NCI-H2196 (cell line): ENCODE results near the gene DLG2.
"Not testable (repeated sequence)": the region's sequence is repeated elsewhere in the genome, so short reads cannot be mapped to it uniquely, and the experiment has no call there.

Source experiments
- DNase-seq: peaks from one replicate; lab custom pipeline; 2025; ENCODE audit not compliant: unreplicated experiment; lab: John Stamatoyannopoulos, UW

Gene DLG2

GRCh38 chr11:84865791-84866535 lies 761.2 kb downstream of the DLG2 start:
- DNase-seq, result no peak

GRCh38 chr11:84865257-84865656 lies 761.9 kb downstream of the DLG2 start:
- no peak for DNase-seq

- DNase-seq, result no peak
Observed at GRCh38 chr11:84857746-84858145, 769.4 kb downstream of the DLG2 start.

- no peak for DNase-seq
Observed at GRCh38 chr11:84855508-84856245, 771.5 kb downstream of the DLG2 start.

- no peak for DNase-seq
Observed at GRCh38 chr11:84854498-84854880, 772.7 kb downstream of the DLG2 start.

GRCh38 chr11:84853841-84854497 lies 773.2 kb downstream of the DLG2 start:
- DNase-seq, result no peak

- DNase-seq, result no peak
Observed at GRCh38 chr11:84847842-84848241, 779.3 kb downstream of the DLG2 start.

- DNase-seq, result not testable (repeated sequence)
Observed at GRCh38 chr11:84840201-84840600, 786.9 kb downstream of the DLG2 start.

- DNase-seq, result no peak
Observed at GRCh38 chr11:84837402-84838069, 789.6 kb downstream of the DLG2 start.

DNA sequence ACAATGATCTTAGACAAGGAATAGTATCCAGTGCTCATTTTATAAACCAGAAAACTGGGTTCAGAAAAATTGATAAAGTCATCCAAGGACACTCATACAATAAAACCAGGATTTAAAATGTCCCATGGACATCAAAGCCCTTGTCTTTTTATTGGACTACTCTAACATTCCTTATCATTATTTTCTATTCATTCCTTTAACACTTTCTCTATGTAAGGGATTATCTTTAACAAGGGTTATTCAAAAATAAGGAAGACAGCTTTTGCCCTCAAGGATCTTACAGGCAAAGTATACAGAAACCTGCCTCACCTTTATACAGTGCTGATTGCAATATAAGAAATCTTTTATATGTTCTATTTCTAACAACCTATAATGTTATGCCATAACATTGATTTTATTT lies 790.8 kb downstream of the DLG2 start:
- DNase-seq, result no peak

DNA sequence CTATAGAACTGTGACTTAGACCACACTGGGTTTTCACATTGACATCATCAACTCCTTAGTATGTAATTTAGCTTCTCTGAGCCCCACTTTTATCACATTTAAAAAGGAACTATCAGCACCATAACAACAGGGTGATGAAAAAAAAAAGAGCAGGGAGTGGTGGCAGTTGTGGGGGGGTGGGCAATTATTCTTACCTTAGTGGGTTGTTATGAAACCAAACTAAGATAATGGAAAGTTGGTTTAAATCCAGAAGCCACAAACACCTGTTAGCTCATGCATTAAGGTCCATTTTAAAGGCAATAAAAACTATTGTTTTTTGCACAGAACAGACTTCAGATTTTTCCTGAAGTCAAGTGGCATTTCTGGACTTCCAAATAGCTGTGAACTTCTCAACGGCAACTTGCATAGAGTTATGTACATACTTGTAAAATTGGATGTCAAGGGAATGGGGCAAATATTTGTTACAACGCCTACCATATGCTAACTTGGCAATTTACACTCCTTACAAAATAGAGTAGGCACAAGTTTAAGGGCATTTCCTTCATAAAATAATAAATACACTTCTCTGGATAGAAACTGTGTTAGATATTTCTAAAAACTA lies 793.6 kb downstream of the DLG2 start:
- DNase-seq, result no peak

DNA sequence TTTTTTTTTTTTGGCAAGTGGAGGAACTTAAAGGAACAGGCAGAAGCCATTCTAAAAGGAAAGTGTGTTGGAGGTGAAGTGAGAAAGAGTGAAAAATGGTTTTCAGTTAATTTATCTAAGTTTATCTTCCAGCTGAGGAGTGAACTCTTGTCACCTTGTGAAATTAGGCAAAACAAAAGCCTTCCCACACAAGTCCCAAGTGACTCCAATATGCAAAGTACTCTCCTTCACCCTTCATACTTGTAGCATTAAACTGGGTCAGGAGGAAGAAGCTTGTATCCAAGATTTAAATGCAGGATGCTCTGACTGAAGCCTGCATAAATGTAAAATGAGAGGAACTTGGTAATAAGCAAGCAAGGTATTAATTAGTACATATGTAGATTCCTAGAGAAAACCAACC lies 796.8 kb downstream of the DLG2 start:
- DNase-seq, result no peak

- DNase-seq, result no peak
Observed at GRCh38 chr11:84829162-84829561, 798.0 kb downstream of the DLG2 start.

DNA sequence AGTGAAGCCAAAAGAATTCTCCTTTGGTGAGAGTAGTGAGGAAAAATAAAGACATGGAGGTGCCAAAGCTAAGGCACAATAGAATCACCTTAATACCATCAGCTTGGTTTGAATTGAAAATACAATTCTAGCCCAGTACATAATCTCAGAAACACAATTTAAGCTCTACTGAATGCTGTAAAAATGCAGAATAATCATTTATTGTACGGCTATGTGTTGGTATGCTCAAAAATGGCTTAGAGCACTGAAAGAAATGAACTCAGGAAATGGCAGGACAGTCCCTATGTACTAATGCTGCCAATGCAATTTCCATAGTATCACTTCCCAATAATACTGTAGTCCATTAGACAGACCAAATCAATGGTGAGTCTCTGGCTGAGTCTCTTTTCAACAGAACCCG lies 798.5 kb downstream of the DLG2 start:
- DNase-seq, result no peak

DNA sequence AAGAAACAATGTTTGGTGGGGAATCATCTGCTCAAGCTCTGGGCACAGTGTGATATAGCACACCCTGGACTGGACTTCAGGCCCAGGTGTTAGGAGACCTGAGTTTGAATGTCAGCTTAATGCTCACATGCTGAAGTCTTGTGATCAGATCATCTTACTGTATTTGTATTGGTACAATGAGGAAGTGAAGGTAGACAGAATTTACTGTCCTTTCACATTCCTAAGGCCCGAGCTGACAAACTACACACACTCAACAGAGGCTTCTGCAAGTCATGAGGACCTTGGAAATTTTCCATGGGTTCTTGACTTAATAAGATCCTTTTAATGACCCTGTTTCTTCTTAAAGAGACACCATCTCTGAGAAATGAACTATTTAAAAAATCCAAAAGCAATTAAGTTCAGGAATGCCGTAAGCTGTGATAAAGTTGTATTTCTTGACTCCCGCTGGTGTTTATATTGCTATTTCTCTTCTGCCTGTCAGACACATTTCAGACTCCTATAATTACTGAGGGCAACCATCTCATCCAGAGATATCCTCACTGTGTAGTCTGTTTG lies 802.0 kb downstream of the DLG2 start:
- no peak for DNase-seq

DNA sequence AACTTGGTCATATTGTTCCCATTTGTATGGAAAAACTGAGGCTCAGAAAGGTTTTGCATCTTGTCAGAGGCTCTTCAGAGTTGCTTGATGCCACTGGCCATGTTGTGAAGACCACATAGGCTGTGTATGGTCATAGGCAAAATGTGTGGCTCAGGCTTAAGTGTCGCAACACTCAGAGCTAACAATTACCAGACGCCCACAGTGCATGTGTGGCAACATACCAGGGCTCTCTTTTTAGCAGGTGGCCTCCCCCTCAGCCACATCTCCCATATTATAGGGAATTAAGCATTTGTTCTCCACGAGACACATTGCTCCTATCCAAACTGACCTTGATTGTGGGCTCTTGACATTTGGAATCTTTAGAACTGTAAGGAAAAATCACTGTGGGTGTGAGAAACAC lies 802.5 kb downstream of the DLG2 start:
- no peak for DNase-seq

DNA sequence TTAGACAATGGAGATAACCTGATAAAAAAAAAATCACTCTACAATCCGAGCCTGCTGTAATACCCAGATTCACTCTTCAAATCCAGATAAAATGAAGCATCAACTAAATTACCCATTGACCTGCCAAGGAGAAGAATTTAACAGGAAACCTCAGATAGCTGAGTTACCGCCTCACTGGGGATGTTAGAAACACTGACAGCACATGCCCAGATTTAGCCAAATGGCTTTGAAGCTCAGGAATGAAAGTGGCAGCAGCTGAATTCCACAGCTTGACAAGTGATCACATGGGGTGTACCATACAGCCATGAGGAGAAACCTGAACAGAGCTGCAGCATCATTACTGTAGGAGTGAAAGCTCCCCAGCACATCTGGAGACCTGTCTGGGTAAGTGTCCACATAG lies 807.6 kb downstream of the DLG2 start:
- no peak for DNase-seq

DNA sequence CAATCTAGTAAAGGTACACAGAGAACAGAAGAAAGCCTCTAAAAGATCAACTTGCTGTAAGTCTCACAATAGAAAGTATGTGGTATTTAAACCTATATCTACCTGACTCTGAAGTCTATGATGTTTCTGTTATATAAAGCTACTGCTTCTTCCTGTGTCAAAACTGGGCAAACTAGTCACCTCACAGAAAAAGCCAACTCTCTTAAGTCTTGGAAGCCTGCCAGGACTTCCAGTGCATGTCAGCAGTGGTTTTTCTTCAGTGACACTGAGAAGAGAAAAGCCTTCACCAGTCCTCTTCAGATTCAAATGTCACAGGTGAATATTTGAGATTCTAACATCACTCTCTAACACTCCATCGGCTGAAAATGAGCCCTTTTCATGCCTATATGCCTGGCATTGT lies 808.0 kb downstream of the DLG2 start:
- peak; percentile 3 for DNase-seq

- DNase-seq, result no peak
Observed at GRCh38 chr11:84817998-84818397, 809.1 kb downstream of the DLG2 start.

DNA sequence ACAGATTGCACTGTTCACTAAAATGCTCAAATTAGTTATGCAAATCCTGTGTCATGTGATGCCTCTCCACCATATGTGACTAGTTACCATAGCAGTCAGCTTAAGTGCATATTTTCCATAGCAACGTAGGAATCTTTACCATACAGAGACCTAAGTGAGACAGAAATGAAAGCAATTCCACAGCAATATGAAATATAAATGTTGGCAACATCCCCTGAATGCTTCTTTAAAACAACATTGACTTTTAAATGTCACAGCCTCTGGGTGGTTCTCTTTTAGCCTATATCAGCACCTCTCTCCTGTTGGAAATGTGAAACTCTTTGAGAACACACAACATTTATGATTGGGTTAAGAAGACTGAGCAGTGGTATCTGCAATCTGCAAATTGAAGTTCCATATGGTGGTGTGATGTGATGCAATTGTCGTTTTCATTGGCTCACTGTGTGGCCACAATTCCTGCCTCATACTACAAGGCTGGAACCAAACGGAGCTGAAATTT lies 814.6 kb downstream of the DLG2 start:
- DNase-seq, result no peak

DNA sequence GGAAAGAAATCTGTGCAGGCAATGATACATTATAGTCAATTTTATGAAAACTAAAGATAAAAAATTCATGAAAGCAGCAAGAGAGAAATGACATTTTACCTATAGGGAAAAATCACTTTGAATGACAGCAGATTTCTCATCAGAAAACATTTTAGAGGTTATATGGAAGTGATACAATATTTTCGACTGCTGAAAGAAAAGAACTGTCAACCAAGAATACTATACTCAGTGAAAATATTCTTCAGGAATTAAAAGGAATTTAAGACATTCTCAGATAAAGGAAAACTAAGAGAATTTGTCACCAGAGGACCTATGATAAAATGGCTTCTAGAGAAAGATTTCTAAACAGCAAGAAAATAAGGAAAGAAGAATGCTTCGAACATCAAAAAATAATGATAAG lies 820.8 kb downstream of the DLG2 start:
- DNase-seq, result no peak
